Uterus (tissue), 2 donors: ENCODE measurements around the gene KIAA1217.

Source experiments
- POLR2A ChIP-seq, 2 donors: fragments of 450-650 bp; IDR thresholded peaks; one replicate each; pipeline ENCODE4 v1.6.1; 2016; ENCODE audit warnings: antibody characterized with exemption in 2 of 2, mild to moderate bottlenecking in 1 of 2, moderate library complexity in 1 of 2
- TF ChIP-seq, protein P1 (sequence below), 4 experiments: fragments of 200-600 bp in 2 of 4; fragments of 450-650 bp in 2 of 4; sonication (generic) in 2 of 4; IDR thresholded peaks; one replicate each; pipeline ENCODE4 v1.5.1; 2016 to 2019; ENCODE audit warnings: antibody characterized with exemption in 4 of 4, mild to moderate bottlenecking in 2 of 4, moderate library complexity in 1 of 4

DNA sequence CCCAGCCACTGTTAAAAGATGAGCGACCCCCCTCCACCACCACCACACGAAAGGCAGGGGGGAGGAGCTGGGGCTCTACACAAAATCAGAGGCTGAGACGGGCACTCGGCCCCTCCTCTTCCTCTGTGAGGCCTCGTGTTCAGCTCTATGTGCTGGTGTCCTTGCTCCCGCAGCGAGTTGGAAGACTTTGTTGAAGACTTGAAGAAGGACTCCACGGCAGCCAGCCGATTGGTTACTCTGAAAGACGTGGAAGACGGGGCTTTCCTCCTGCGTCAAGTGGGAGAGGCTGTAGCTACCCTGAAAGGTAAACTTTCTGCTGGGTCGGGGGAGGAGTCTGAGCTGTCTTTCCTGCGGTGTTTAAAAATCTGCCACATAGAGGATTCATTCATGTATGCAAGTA lies 311.0 kb downstream of the KIAA1217 start:
- TF ChIP-seq, protein P1, sequence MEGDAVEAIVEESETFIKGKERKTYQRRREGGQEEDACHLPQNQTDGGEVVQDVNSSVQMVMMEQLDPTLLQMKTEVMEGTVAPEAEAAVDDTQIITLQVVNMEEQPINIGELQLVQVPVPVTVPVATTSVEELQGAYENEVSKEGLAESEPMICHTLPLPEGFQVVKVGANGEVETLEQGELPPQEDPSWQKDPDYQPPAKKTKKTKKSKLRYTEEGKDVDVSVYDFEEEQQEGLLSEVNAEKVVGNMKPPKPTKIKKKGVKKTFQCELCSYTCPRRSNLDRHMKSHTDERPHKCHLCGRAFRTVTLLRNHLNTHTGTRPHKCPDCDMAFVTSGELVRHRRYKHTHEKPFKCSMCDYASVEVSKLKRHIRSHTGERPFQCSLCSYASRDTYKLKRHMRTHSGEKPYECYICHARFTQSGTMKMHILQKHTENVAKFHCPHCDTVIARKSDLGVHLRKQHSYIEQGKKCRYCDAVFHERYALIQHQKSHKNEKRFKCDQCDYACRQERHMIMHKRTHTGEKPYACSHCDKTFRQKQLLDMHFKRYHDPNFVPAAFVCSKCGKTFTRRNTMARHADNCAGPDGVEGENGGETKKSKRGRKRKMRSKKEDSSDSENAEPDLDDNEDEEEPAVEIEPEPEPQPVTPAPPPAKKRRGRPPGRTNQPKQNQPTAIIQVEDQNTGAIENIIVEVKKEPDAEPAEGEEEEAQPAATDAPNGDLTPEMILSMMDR (IDR thresholded peaks at IDR 0.05) = no peak
- TF ChIP-seq POLR2A (IDR thresholded peaks at IDR 0.05) = no peak
